NCI-H1105 (cell line): ENCODE data around the gene EID3.
"Not testable (repeated sequence)": the region's sequence is repeated elsewhere in the genome, so short reads cannot be mapped to it uniquely, and the experiment has no call there.

Experiments used
- DNase-seq: peaks from one replicate; lab custom pipeline; 2025; lab: John Stamatoyannopoulos, UW

The EID3 gene

DNA sequence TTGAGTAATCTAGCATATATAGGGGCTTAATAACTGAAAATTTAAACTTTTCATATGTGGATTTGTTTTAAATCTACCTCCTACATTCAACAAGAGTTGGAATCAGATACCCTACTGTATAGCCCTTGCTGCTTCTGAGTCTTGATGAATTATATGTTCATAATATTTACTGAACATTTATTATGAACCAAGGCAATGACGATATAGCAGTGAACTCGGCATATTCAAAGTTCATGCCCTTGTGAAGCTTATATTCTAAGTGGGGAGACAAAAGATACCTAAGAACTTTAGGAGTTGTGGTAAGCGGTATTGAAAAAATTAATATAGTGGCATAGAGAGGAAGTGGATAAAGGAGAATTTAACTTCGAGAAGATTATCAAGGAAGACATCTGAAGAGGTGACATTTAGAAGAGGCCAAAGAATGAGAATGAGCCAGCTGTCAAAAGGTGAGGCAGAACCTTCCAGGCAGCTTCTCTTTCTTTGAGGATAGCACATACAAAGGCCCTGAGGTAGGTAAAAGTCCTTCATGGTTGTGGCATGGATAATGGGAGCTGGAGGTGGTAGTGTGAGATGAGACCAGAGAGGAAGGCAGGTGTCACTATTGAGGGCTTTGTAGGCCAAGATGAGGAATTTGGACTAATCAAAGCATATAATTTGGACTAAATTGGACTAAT, 10.2 kb downstream of the EID3 start:
- no peak for DNase-seq

DNA sequence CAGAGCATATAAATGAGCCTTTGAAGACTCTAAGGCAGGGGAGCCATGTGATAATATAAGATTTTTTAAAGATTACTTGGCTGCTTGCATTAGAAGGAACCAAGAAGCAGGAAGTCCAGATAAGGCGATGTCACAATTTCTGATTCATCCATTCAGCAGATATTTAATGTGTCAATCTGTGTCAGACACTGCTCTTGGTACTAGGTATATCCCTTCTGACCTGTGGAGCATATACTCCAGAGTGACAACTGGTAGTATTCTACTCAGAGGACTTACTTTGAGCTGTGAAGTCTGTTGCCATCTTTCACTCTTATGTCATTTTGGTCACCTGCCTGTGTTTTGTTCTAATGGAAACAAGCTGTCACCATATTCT, 10.7 kb downstream of the EID3 start:
- no peak for DNase-seq

DNA sequence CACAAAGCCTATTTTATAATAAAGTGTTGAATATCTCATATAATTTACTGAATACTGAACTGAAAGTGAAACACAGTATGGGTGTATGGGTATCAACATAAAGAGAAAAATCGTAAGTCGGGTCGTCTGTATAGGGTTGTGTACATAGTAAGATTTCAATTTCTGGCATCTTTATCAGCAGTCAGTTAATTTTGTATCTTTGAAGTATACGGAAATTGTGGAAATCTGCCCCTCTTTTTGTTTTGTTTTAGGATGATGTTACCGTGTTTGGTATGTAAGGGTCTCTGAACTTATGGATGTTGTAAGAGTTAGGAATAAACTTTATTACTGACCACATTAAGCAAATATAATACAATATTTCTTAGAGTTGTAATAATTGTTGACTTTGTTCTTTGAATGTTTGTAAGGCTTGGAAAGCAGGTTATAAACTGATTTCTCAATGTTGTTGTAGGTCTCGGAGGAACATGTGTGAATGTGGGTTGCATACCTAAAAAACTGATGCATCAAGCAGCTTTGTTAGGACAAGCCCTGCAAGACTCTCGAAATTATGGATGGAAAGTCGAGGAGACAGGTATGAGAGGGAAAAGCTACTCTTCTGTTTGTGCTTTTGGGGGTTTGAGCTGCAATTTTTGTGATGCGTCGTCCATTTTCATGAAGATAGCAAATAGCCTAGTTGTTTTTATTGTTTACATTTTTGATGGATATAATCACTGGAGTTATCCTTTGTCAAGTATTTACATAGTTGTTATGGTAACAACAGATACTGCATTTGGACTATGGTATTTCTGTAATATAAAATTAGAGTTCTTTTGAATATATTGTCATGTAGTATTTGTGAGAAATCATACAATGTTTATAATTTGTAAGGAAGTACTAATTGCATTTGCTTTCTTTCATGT, 12.0 kb downstream of the EID3 start:
- DNase-seq: no peak

DNA sequence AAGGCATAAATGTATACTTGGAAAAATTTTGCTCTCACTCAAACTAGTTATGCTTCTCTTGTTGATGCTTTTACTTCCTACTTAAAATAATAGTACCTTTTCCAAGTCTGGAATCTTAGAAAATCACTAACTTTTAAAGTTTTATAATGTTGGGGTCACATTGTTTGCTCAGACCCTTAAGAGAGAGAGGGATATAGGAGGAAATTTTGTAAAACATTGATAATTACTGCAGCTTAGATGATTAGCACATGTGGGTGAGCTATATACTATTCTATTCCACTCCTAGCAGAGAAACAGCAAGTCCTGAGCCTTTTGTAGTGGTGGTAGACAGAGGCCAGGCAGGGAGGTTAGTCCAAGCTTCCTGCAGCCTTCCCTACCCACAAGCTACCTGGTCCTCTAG, 13.4 kb downstream of the EID3 start:
- no peak for DNase-seq

DNA sequence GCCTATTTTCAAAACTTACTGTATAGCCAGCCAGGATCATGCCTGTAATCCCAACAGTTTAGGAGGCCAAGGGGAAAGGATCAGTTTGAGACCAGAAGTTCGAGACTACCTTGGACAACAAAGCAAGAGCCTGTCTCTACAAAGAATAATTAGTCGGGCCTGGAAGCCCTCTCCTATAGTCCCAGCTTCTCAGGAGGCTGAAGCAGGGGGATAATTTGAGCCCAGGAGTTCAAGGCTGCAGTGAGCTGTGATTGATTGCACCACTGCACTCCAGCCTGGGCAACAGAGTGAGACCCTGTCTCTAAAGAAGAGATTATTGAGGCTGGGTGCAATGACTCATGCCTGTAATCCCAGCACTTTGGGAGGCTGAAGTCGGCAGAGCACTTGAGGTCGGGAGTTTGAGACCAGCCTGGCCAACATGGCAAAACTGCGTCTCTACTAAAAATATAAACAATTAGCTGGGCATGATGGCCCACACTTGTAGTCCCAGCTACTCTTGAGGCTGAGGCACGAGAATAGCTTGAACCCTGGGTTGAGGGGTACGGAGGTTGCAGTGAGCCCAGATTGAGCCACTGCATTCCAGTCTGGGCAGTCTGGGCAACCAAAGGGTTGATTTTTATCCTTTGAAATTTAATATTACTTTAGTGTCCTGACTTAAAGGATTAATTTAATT, 14.1 kb downstream of the EID3 start:
- no peak for DNase-seq

DNA sequence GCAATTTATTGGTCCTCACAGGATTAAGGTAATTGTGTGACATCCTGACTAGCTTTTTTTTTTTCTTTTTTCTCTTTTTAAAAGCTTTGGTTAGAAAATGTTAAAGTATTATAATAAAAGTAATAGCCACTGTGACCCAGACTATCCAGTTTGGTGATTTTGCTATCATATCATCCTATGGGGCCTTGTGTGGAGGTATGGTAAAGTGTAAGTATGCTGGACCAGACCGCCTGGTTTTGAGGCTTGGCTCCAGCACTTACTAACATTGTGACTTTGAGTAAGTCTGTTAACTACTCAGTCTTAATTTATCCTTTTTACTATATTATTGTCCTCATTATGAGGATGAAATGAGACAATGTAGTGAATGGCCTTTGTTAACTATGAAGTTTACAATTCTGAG, 15.5 kb downstream of the EID3 start:
- no peak for DNase-seq

DNA sequence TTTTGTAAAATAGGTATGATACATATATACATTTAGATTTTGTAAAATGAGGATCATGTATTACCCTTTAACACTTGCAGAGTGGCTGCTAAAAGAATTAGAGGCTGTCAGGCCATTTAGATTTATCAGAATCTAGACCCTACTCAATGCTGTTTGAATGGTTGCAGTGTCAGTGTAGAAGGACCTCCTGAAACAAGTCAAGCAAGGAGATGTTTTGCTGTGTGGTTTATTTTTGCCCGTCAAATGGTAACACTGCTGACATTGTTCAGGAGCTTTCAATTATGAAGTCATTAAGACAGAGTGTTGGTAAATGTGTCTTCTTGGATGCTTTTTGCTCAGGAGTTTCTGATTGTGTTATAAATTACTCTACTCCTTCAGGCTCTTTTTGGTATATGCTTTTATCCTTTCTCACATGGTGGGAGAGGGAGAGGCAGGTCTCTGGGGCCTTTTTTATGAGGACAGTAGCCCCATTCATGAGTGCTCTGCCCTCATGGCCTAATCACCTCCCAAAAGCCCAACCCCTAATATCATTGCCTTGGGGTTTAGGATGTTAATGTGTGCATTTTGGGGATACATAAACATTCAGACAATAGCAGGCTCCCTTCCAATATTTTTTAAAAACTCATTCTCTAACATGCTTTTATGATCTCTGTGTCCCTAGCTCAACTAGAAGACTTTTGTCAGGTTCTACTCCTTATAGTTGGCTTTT, 16.5 kb downstream of the EID3 start:
- DNase-seq: no peak

DNA sequence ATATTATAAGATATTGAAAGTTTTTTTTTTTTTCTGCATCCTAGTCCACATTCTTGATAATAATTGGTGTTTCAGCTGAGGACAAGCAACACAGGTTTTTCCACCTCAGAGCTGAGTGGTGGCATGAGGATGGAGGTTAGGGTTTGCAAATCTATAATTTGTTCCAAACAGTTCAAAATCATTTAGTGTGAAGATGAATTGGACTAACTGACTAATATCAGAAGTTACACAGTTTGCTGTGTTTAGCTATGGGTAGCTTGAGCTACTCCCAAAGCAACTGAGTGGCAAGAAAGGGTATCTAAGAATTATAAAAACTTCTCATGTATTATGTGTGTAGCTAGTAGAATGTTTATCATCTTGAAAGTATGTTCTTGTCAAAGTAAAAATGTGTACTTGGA, 17.1 kb downstream of the EID3 start:
- no peak for DNase-seq

DNA sequence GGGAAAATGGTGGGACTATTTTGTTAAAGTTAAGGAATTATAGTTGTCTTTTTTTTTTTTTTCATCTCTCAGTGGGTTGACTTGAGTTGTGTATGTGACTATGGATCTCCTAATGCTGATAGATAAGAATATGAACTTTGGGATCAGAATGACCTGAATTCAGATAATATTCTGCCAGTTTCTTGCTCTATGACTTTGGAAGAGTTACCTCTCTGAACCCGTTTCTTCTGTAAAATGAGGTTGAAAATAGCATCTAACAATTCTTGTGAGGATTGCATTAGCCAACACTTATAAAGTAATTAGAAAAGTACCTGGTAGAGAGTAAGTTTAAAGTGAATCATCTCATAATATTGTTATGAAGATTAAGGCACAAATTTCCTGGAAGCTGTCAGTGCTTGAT, 18.4 kb downstream of the EID3 start:
- DNase-seq: no peak

DNA sequence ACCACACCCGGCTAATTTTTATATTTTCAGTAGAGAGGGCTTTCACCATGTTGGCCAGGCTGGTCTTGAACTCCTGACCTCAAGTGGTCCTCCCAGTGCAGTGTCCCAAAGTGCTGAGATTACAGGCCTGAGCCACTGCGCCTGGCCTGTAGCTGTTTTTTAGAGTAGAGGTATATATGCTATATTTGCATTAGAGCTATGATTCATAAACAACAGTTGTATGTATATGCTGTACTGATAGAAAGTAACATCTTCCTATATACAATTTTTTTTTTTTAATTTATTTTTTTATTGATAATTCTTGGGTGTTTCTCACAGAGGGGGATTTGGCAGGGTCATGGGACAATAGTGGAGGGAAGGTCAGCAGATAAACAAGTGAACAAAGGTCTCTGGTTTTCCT, 19.0 kb downstream of the EID3 start:
- DNase-seq: not testable (repeated sequence)

DNA sequence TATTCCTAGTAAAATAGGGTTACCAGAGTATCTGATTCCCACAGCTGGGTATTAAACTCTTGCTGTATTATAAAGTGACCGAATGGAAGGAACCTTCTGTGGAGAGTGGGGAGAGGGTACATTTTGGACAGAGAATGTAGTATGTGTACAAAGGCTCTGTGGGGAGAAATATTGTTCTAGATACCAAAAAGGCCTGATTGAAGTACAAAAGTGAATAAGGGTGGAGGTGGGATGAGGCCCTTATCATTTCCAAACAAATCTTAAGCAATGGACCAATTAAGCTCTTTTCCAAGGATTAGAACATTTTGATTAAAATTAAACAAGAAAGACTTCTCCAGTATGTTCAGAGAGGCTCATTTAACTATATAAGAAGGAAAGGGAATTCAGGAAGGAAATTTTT, 20.4 kb downstream of the EID3 start:
- DNase-seq: no peak

DNA sequence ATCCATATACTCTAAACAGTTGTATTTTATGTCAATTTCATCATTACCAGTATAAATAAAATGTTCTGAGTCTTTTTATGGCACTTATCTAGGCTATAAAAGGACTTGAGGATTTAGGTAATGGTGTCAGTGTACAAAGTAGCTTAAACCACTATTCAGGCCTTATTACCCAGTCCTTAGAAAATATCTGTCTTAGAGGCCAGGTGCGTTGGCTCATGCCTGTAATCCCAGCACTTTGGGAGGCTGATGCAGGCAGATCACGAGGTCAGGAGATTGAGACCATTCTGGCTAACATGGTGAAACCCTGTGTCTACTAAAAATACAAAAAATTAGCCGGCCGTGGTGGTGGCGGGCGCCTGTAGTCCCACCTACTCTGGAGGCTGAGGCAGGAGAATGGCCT, 24.7 kb downstream of the EID3 start:
- DNase-seq: not testable (repeated sequence)

DNA sequence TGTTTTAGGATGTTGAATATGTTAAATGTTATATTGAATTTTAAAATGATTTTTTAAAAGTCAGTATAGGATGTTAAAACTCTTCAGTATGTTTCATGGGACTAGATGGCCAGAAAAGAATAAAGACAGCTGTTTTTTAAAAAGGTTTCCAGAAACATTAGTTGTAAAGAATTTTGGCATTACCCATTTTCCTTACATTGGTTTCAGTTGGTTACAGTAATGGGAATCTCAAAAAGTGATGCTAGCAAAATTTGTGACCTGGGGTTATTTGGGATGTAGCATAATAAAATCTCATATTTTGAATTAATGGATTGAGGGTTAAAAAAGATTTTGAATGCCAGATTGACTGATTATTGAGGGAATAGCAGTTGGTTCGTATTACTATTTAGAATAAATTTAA, 25.3 kb downstream of the EID3 start:
- no peak for DNase-seq

DNA sequence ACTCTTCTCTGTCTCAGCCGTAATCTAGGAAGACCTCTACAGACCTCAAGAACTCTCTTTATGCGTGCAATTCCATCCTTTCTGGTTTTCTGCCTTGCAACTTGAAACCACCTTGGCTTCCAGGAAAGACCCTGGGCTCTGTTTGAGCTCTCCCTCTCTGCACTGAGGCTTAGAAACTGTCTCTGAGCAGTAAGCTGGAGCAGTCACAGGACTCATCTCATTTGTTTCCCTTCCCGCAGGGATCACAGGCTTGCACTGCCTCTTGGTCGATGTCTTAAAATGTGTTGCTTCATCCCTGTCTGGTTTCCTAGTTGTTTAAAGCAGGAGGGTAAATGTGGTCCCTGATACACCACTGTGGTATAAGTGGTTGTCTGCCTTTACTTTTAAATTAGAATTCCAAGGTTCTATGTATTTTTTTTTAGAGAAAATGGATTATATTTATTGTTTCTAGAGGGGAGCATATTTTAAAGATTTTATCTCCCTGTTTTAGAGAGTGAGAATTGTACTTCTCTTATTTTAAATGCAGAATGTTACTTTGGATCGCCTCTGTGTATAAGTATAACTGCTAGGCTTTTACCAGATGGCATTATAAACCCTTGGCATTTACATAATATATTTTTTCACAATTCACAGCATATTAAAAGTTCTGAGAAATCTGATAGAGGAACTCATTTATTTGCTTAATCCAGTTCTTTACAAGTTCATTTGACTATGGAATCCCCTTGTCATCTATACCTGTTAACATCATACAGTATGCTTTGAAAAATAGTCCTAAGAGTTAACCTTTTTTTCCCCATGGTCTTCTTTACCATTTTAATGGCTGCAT, 26.4 kb downstream of the EID3 start:
- DNase-seq: no peak

DNA sequence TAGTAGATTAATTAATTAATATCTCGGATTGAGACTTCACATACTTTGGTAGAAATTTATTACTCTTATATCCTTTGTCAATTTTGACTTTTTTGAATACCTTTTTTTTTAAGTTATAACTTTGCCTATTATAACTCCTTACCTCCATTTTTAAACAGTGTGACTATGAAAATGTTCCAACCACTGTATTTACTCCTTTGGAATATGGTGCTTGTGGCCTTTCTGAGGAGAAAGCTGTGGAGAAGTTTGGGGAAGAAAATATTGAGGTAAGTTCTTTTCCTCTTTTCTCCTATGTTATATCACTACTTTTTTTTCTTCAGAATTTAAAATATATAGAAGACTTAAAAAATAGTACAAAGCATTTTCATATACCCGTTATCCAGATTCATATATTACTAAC, 27.8 kb downstream of the EID3 start:
- no peak for DNase-seq

DNA sequence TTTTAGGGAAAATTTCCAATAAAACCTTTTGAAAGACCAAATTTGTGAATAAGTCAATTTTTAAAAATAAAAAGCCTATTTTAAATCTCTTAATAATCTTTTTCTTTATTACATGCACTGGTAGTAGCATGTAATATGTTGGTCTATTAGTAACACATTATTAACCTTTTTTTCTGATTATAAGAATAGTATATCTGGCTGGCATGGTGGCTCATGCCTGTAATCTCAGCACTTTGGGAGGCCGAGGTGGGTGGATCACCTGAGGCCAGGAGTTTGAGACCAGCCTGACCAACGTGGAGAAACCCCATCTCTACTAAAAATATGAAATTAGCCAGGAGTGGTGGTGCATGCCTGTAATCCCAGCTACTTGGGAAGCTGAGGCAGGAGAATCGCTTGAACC, 28.7 kb downstream of the EID3 start:
- not testable (repeated sequence) for DNase-seq

DNA sequence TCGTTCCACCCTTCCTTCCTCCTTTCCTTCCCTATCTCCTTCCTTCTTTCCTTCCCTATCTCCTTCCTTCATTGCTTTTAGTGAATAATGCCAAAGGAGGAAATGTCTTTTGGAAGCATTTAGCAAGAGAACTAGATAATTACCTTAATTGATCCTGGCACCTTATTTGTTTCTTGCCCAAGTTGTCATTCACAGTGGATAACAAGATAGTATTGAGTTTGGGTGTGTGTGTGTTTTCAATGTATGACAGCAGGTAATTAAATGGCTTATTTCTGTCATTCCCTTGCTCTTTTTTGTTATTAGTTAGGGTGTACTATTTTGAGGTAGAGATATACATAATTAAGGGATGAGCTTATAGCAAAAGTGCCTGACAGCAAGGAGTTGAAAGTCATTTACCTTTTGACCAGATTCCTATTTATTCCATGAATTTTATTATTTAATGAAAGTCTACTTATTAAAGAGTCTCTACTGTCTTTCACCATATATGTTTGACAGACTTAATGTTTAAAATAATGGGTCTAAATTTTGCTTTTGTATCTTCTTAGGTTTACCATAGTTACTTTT, 30.2 kb downstream of the EID3 start:
- DNase-seq: no peak

DNA sequence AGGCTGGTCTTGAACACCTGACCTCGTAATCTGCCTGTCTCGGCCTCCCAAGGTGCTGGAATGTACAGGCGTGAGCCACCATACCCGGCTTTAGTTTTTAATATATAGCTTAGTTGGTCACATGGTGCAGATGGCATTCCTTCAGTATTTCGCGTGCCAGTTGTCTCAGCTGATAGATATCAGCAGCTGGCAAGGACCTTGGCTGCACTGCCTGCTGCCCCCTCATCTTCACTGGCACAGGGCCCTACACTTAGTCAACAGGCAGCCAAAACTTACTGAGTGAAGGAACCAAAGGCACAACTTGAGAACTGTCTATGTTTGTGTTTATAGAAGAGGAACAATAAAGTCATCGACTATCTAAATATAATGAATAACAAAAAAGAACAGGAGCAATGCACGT, 31.0 kb downstream of the EID3 start:
- no peak for DNase-seq

DNA sequence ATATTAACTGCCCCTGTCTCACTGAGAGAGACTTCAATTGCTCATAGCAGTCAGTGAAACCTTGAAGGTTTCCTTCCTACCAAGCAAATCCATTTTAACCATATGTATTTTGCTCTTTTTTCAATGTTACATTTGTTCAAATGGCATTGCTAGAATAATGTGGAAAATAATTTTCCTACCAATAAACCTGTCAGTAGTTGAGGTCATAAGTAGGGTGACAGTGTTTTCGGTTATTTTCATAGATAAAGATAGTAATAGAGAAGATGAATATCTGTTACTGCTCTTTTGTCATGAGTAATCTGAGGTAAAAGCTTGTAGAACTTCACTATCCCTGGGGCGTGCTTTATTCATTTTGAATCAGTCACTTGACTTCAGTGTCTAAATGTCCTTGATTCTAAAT, 32.6 kb downstream of the EID3 start:
- DNase-seq: no peak

DNA sequence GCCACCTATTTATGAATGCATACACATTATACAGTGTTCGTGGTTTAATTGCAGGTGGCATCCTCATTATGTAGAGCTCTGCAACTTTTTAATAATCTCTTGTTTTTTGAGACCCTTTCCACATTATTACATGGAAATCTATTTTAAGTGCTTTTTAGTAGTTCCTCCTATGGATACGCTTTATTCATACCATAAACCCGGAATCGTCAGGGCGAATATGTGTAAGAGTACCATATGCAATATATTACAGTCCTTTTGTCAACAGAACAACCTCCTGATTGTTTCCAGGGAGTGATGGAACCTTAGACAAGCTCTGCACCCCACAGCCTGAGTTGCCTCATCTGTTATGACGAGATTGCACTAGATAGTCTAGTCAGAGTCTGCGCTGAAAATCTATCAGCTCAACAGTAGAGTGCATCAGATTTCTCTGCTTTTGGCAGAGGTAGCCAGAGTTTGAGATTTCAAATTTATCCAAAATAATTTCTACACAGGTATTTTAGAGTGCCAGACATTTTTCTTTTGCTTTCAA, 33.6 kb downstream of the EID3 start:
- DNase-seq: no peak

DNA sequence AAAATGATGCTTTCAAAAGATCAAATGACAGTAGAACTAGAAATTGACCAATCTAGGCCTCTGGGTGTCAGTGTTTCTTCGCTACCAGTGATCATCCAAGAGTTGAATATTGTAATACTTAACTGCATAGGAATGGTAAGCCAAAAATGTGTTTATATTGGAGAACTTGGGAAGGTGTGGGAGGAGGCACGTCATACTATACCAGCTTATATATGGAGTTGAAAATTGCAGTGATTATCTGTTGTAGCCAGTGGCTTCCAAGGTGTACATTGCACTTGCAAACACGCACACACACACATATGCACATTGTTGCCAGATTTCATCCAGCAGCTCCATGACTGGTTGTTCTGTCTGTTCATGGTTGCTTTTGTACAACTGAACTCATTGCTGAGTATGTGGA, 36.1 kb downstream of the EID3 start:
- DNase-seq: no peak
